Ectodermal cell (in vitro differentiated cells): ENCODE measurements around the gene UIMC1.

Source experiments
- H3K27ac ChIP-seq: 2 replicates; pipeline ENCODE4 v1.7.0; 2013; ENCODE audit warnings: mild to moderate bottlenecking, low read depth, low read length; ENCODE audit not compliant: insufficient read depth, poor library complexity, severe bottlenecking
- H3K27me3 ChIP-seq: 2 replicates; pipeline ENCODE4 v1.7.0; 2013; ENCODE audit warnings: mild to moderate bottlenecking, low read length; ENCODE audit not compliant: insufficient read depth, control insufficient read depth, poor library complexity, severe bottlenecking
- H3K36me3 ChIP-seq: one replicate; pipeline ENCODE4 v1.7.0; 2013; ENCODE audit warnings: low read length; ENCODE audit not compliant: control insufficient read depth, insufficient read depth
- H3K4me1 ChIP-seq: one replicate; pipeline ENCODE4 v1.7.0; 2013; ENCODE audit warnings: low read length; ENCODE audit not compliant: control insufficient read depth, insufficient read depth
- H3K4me3 ChIP-seq: 2 replicates; pipeline ENCODE4 v1.7.0; 2013; ENCODE audit warnings: low read depth, low read length, control low read depth; ENCODE audit not compliant: insufficient read depth
- H3K9me3 ChIP-seq: 2 replicates; pipeline ENCODE4 v1.7.0; 2013; ENCODE audit warnings: mild to moderate bottlenecking, low read length, moderate library complexity; ENCODE audit not compliant: control insufficient read depth
- WGBS, 2 experiments: methylation state at CpG; one replicate each; pipeline ENCODE4 v1.1.7; 2013; ENCODE audit warnings: missing lambda C conversion rate in 2 of 2; 5-methylcytosine and 5-hydroxymethylcytosine counted together

UIMC1 gene

DNA sequence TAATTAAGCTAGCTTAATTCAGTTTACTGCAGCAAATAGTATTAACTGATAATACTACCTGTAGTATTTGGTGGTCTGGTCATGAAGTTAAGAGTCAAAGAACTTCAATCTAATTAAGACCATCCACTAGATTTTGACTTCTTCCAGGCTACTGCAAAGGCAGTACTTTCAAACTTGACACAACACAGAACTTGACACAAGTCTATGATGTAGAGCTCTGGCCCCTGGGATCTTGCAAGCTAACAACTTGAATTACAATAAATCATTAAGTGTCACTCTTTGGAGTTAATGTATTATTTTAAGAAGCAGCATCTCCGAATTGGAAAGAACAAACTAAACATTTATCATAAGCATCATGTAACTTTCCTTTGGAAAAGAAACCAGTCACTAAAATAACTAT, 40.9 kb downstream of the UIMC1 start:
- WGBS, 2 experiments, result 83 to 92% methylated on average over 1 of the region's 1 CpG
- Histone ChIP-seq H3K4me1 (no peaks in the 10 kb centered on the region), H3K9me3 (no peaks in the 10 kb centered on the region), H3K4me3 (no peak overlapping the region), H3K27me3 (no peaks in the 10 kb centered on the region), H3K36me3 (peaks cover 18% of the 10 kb centered on the region), H3K27ac (no peak overlapping the region)

DNA sequence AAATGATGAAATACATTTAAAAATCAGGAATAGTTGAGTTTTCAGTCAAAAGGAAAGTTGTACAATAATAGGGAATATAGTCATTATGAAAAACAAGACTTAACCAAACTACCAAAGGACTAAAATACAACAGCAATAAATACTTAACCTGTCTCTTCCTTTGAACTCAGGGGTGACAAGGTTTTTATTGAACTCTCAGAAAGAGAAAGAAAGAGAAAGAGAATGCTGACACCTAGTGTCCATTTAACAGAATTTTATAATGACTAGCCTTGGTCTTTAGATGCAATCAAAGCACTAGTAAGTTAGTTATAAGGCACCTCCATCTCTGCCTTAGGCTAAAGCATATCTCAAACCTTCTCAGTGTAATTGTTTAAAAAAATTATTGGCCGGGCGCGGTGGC, 47.5 kb downstream of the UIMC1 start:
- H3K36me3 ChIP-seq, result peaks cover 6% of the 10 kb centered on the region

DNA sequence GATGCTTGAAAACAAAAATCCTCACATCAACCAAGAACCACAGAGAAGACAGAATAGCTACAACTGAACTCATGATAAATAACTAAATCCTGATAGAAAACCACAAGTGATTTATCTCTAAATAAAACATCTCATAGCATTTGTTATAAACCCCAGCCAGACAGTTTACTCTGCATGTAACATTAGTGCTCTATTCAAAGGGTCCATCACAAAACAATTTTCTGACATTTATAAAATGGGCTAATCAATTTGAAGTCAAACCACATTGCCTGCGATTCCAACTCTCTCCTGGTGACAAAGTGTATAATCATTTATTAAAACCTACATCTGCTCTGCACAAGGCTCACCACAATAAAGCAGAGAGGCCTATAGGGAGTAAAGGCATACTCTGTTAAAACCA, 49.8 kb downstream of the UIMC1 start:
- H3K36me3 ChIP-seq, result peaks cover 14% of the 10 kb centered on the region
- WGBS, 2 experiments, result 96 to 100% methylated on average over 1 of the region's 1 CpG
- H3K4me1 ChIP-seq, result no peaks in the 10 kb centered on the region
- no peaks in the 10 kb centered on the region for H3K27me3 ChIP-seq
- H3K4me3 ChIP-seq, result no peak overlapping the region
- H3K9me3 ChIP-seq, result no peaks in the 10 kb centered on the region
- H3K27ac ChIP-seq, result no peak overlapping the region

More for the DNA sequence above, 47.5 kb downstream of the UIMC1 start:
- Histone ChIP-seq H3K4me1 (no peaks in the 10 kb centered on the region), H3K9me3 (no peaks in the 10 kb centered on the region), H3K4me3 (no peak overlapping the region), H3K27me3 (no peaks in the 10 kb centered on the region), H3K27ac (no peak overlapping the region)
- WGBS, 2 experiments, result 88 to 97% methylated on average over 3 of the region's 3 CpGs

DNA sequence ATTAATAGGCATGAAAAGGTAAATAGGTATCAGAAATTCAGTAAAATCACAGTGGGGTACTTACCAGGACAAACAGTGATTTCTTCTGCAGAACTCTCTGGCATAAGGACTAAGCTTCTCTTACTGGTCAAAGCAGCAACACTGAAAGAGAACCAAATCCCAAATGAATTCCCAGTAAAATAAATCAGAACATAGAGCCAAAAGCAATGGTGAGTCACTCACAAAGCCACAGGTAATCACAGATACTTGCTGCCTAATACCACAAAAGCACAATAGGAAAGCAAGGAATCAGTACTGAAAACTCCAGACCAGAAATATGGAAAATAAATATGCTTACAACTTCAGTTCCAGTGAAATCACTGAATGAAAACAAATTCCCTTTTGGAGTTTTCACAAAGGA, 50.7 kb downstream of the UIMC1 start:
- no peaks in the 10 kb centered on the region for H3K9me3 ChIP-seq
- peaks cover 14% of the 10 kb centered on the region for H3K36me3 ChIP-seq
- no peaks in the 10 kb centered on the region for H3K4me1 ChIP-seq
- no peaks in the 10 kb centered on the region for H3K27me3 ChIP-seq
- H3K4me3 ChIP-seq, result no peak overlapping the region
- no peak overlapping the region for H3K27ac ChIP-seq

DNA sequence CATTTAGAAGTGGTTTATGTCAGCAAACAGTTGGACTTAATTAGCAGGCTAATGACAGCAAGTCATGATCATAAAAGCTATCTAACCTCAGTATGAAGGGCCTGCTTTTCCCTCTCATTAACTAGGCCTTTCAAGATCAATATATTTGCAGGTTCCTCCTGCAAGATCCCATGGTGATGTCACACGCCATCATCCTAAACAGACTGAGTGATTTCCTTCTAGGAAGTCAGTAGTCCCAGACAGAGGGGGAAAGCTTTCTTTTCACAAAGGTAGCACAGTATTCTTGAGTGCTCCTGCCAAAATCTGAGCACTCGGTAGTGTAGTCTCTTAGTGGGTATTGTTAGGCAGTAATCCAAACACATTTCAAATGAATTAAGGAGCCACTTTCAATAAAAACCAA, 52.5 kb downstream of the UIMC1 start:
- H3K4me3 ChIP-seq, result no peak overlapping the region
- peaks cover 17% of the 10 kb centered on the region for H3K36me3 ChIP-seq
- no peaks in the 10 kb centered on the region for H3K9me3 ChIP-seq
- no peak overlapping the region for H3K27ac ChIP-seq
- no peaks in the 10 kb centered on the region for H3K27me3 ChIP-seq
- H3K4me1 ChIP-seq, result no peaks in the 10 kb centered on the region
- WGBS, 2 experiments, result 93 to 96% methylated on average over 2 of the region's 2 CpGs

DNA sequence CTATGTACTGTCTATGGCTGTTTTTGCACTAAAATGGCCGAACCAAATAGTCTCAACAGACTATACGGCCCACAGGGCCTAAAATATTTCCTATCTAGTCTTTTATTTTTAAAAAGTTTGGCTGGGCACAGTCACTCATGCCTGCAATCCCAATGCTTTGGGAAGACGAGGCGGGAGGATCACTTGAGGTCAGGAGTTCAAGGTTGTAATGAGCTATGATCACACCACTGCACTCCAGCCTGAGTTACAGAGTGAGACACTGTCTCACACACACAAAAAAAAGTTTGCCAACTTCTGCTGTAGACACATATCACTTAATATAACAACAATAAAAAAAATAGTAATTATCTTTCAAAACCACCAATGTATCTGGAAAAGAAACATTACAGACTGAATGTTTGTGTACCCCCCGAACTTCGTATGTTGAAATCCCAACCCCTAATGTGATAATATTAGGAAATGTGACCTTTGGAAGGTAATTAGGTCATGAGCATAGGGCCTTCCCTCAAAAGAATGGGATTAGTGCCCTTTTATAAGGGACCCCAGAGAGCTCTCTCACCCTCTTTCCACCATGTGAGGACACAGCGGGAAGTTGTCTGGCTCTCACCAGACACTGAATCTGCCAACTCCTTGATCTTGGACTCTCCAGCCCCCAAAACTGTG, 53.9 kb downstream of the UIMC1 start:
- peaks cover 17% of the 10 kb centered on the region for H3K36me3 ChIP-seq
- H3K4me1 ChIP-seq, result no peaks in the 10 kb centered on the region
- H3K27ac ChIP-seq, result no peak overlapping the region
- WGBS, 2 experiments, result 91 to 95% methylated on average over 7 of the region's 7 CpGs
- H3K27me3 ChIP-seq, result no peaks in the 10 kb centered on the region
- no peaks in the 10 kb centered on the region for H3K9me3 ChIP-seq
- H3K4me3 ChIP-seq, result no peak overlapping the region

DNA sequence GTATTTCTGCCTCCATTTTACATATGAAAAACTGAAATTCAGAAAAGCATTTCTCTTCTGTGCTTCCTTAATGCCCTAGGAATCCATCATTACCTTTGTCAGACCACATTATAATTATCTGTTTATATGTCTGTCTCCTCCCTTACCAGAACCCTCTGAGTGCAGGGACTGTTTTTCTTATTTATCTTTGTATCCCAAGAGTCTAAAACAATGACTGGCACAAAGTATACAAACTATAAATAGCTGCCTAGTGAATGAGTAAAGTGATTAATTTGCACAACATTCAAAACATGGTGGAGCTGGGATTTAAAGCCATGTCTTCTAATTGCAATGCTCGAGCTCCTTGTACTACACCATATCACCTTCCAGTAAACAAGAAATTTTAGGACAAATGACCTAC, 58.1 kb downstream of the UIMC1 start:
- WGBS, 2 experiments, result 90 to 100% methylated on average over 1 of the region's 1 CpG
- H3K4me1 ChIP-seq, result no peaks in the 10 kb centered on the region
- H3K9me3 ChIP-seq, result no peaks in the 10 kb centered on the region
- H3K27ac ChIP-seq, result no peak overlapping the region
- H3K27me3 ChIP-seq, result no peaks in the 10 kb centered on the region
- H3K4me3 ChIP-seq, result no peak overlapping the region
- H3K36me3 ChIP-seq, result peaks cover 9% of the 10 kb centered on the region

DNA sequence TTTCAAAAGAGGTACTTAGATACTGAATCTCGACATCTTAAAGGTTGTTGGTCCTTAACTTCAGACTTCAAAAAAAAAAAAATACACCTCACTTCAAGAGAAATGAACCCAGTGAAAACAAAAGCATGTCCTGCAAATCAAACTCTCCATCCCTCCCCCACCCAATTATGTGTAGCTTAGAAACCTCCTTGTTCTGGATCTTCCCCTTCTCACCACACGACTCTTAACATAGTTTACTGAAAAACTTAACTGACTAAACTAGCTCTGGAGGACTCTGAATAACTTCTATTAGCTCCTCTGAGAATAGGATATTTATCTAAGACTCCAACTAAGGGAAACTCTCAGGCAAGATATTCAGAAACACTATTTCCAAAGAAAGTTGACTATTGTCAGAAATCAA, 58.7 kb downstream of the UIMC1 start:
- Histone ChIP-seq H3K9me3 (no peaks in the 10 kb centered on the region), H3K27ac (no peak overlapping the region), H3K36me3 (peaks cover 7% of the 10 kb centered on the region), H3K4me1 (no peaks in the 10 kb centered on the region), H3K27me3 (no peaks in the 10 kb centered on the region), H3K4me3 (no peak overlapping the region)
- 88 to 91% methylated on average over 2 of the region's 2 CpGs for WGBS, 2 experiments

DNA sequence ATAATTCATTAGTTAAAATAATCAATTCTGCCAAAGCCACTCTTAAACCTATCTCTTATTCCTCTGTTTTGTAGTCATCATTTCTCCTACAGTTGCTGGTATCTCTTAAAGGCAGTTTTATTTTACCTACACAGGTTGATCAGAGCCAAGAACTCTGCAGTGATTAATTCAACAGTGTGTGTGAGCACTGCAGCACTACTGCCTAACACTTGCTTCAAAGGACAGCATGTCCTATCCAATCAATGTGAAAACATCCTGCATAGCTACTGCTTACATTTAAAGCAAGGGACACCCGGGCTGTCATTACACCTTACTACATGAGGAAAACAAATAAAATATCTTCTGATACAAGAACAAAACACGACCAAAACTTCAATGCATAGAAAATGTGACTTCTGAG, 62.3 kb downstream of the UIMC1 start:
- Histone ChIP-seq H3K4me1 (no peaks in the 10 kb centered on the region), H3K9me3 (no peaks in the 10 kb centered on the region), H3K27ac (no peak overlapping the region), H3K36me3 (peaks cover 13% of the 10 kb centered on the region), H3K4me3 (no peak overlapping the region), H3K27me3 (no peaks in the 10 kb centered on the region)
- WGBS, 2 experiments, result 23 to 27% methylated on average over 1 to 2 of the region's 2 CpGs

DNA sequence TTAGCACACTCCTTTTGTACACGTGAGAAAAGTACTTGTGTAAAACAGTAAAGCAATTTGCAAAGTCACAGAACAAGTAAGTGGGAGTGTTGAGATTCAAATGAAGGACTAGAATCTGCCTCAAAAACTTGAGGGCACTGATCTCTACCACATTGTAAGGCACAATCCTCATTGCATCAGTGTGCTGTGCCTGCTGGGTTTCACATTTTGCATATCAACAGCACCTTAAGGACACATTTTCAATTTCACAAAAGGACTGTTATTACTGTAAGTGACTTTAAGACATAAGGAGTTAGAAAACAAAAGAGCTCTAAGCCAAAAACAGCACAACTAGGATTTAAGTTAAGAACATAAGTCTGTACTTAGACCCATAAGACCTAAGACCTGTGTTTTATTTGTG, 62.8 kb downstream of the UIMC1 start:
- Histone ChIP-seq H3K4me3 (no peak overlapping the region), H3K27me3 (no peaks in the 10 kb centered on the region), H3K36me3 (peaks cover 13% of the 10 kb centered on the region), H3K27ac (no peak overlapping the region), H3K9me3 (no peaks in the 10 kb centered on the region), H3K4me1 (no peaks in the 10 kb centered on the region)
- WGBS, 2 experiments, result 7 to 25% methylated on average over 1 of the region's 1 CpG

DNA sequence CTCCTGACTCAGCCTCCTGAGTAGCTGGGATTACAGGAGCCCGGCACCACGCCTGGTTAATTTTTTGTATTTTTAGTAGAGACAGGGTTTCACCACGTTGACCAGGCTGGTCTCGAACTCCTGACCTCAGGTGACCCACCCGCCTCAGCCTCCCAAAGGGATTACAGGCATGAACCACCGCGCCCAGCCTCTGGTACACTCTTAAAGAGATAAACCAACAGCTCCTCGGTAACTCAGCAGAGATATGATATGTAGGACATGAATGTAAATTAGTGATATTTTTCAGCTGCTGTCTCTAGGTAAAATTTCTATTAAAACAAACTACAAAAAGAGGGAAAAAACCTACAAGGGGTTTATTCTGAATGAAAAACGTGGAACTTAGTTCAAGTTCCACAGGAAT, 64.6 kb downstream of the UIMC1 start:
- no peaks in the 10 kb centered on the region for H3K4me1 ChIP-seq
- no peak overlapping the region for H3K4me3 ChIP-seq
- no peaks in the 10 kb centered on the region for H3K9me3 ChIP-seq
- no peak overlapping the region for H3K27ac ChIP-seq
- no peaks in the 10 kb centered on the region for H3K27me3 ChIP-seq
- 94 to 95% methylated on average over 8 to 9 of the region's 9 CpGs for WGBS, 2 experiments
- peaks cover 13% of the 10 kb centered on the region for H3K36me3 ChIP-seq
